Measurements from ENCODE around the gene CEMIP. TPM values are rescaled to one million over a fixed set of nuclear protein-coding genes. Genes with fewer than 3 reads are reported as not detected.

CEMIP gene
- total RNA-seq, 4 donors from 2014 or later, result 5.4 to 9.2 (median 8.7) TPM

DNA sequence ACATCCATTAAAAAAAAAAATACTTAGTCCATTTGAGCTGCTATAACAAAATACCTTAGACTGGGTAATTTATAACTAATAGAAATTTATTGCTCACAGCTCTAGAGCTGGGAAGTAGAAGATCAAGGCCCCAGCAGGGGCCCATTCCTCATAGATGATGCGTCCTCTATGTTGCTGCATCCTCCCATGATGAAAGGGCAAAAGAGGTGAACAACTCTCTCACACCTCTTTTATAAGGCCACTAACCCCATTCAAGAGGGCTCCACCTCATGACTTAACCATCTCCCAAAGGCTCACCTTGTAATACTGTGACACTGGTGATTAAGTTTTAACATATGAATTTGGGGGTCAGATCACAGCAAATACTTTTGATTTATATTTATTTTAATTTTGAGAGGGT lies 218.5 kb downstream of the CEMIP start:
- Histone ChIP-seq H3K36me3 (peaks cover 2% of the 10 kb centered on the region), H3K27ac (no peak overlapping the region), H3K9me3 (no peaks in the 10 kb centered on the region), H3K4me1 (peaks cover 22% of the 10 kb centered on the region), H3K27me3 (no peaks in the 10 kb centered on the region), H3K4me3 (no peak overlapping the region)
- no peak for DNase-seq (ENCODE audit: low spot score in 2 of 2)
- WGBS, result 90% methylated on average over 1 of the region's 1 CpG
- no peak for TF ChIP-seq EP300 (IDR thresholded peaks at IDR 0.05)
- TF ChIP-seq, protein P1, sequence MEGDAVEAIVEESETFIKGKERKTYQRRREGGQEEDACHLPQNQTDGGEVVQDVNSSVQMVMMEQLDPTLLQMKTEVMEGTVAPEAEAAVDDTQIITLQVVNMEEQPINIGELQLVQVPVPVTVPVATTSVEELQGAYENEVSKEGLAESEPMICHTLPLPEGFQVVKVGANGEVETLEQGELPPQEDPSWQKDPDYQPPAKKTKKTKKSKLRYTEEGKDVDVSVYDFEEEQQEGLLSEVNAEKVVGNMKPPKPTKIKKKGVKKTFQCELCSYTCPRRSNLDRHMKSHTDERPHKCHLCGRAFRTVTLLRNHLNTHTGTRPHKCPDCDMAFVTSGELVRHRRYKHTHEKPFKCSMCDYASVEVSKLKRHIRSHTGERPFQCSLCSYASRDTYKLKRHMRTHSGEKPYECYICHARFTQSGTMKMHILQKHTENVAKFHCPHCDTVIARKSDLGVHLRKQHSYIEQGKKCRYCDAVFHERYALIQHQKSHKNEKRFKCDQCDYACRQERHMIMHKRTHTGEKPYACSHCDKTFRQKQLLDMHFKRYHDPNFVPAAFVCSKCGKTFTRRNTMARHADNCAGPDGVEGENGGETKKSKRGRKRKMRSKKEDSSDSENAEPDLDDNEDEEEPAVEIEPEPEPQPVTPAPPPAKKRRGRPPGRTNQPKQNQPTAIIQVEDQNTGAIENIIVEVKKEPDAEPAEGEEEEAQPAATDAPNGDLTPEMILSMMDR (IDR thresholded peaks at IDR 0.05), result no peak
- no peak for TF ChIP-seq POLR2A (IDR thresholded peaks at IDR 0.05)

DNA sequence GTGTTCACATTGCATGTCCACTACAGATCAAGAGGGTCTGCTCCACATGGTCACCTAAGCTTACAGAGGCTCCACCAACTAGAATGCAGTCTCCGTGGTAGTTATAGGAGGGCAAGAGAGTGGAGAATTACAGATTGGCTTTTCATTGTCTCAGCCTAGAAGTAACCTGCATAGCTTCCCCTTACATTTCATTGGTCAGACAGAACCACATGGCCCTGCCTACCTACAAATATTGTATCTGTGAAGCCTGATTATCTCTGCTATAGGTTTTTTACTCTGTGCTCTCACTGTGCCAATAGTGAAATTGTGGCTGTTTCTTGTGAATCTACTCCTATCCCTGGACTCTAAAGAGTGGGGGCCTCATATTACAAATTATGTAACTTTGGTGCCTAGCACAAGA lies 219.1 kb downstream of the CEMIP start:
- Histone ChIP-seq H3K4me3 (no peak overlapping the region), H3K9me3 (no peaks in the 10 kb centered on the region), H3K4me1 (peaks cover 27% of the 10 kb centered on the region), H3K27me3 (no peaks in the 10 kb centered on the region), H3K27ac (no peak overlapping the region), H3K36me3 (peaks cover 8% of the 10 kb centered on the region)
- 88% methylated on average over 1 of the region's 1 CpG for WGBS
- TF ChIP-seq POLR2A (IDR thresholded peaks at IDR 0.05) (no peak), POLR2AphosphoS5 (IDR thresholded peaks at IDR 0.05) (no peak), EP300 (IDR thresholded peaks at IDR 0.05) (no peak)
- TF ChIP-seq, protein P1 (IDR thresholded peaks at IDR 0.05), result no peak
- no peak for DNase-seq (ENCODE audit: low spot score in 2 of 2)

DNA sequence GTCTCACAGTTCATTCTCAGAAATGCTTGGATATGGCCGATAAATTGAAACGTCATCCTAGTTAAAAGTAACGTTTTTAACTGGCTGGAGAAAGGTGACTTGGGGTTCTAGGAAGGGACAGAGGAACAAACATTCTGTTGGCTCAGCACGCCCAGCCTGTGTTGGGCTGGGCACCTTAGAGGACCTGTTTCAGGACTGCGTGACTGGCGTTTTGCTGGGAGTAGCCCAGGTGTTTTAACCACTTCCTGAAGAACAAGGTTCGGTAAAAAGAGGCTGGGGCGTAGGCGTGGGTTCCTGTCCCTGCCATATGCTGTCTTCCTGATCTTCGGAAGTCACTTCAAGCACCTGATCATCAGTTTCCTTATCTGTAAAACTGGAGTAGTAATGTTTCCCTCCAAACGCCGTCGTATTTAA lies 220.5 kb downstream of the CEMIP start:
- Histone ChIP-seq H3K9me3 (no peaks in the 10 kb centered on the region), H3K27ac (peak overlapping the region; percentile 97), H3K27me3 (no peaks in the 10 kb centered on the region), H3K36me3 (peaks cover 10% of the 10 kb centered on the region), H3K4me3 (peak overlapping the region; percentile 70), H3K4me1 (peaks cover 36% of the 10 kb centered on the region)
- no peak for DNase-seq (ENCODE audit: low spot score in 2 of 2)
- TF ChIP-seq EP300 (IDR thresholded peaks at IDR 0.05), result no peak
- no peak for TF ChIP-seq POLR2AphosphoS5 (IDR thresholded peaks at IDR 0.05)
- TF ChIP-seq, protein P1 (IDR thresholded peaks at IDR 0.05), result no peak
- no peak for TF ChIP-seq POLR2A (IDR thresholded peaks at IDR 0.05)
- WGBS, result 51% methylated on average over 13 of the region's 13 CpGs

DNA sequence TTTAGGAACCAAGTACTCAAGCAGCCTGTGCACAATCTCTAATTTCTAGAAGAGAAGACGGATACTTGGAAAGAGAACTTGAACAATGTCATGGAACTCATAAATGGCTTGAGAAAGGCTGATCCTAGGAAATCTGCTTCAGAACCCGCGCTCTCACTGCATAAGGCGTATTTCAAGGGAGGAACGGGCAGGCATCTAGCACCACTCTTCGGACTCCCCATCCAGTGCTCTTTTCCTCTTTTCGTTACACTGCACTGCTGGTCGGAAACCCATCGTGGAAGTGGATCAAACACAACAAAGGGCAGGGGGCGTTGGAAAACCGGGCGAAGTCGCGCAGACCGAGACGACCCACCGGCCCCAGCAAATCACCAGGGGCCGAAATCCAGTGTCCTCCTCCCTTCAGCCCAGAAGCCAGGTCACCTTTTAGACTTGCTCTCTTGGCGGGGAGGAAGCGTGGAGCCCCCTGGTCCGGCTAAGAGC lies 221.0 kb downstream of the CEMIP start:
- Histone ChIP-seq H3K27me3 (no peaks in the 10 kb centered on the region), H3K4me1 (peaks cover 41% of the 10 kb centered on the region), H3K36me3 (peaks cover 10% of the 10 kb centered on the region), H3K27ac (peak overlapping the region; percentile 97), H3K4me3 (peak overlapping the region; percentile 70), H3K9me3 (no peaks in the 10 kb centered on the region)
- DNase-seq (ENCODE audit: low spot score in 2 of 2), result no peak
- 10% methylated on average over 14 of the region's 21 CpGs for WGBS
- TF ChIP-seq POLR2AphosphoS5 (IDR thresholded peaks at IDR 0.05), result no peak
- TF ChIP-seq POLR2A (IDR thresholded peaks at IDR 0.05), result no peak
- TF ChIP-seq, protein P1 (IDR thresholded peaks at IDR 0.05), result no peak
- TF ChIP-seq EP300 (IDR thresholded peaks at IDR 0.05), result no peak

DNA sequence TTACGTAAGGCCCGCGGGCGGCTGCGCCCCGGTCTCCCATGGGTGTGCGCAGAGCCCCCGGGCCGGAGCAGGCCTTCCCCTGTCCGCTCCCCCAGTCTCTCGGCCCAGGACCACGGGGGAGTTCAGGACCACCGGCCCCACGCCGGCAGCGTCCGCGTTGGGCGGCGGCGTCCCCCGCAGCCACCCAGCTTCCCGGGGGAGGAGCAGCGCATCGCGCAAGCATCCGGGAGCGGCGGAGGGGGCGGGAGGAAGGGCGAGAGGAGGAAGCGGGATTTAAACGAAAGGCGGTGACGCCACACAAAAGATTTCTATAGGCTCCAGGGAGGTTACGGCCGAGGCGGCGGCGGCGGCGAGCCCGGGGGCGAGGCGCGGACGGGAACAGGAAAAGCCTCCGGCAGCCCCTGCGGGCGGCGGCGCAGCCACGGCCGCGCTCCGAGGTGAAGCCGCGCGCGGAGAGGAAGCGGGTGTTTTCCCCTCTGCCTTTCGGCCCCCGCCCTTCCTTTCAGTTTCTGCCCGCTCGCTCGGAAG lies 221.5 kb downstream of the CEMIP start, which contains the start of gene TLNRD1:
Gene TLNRD1 (plus strand): TSS at position 300 of the 528 bp plus-strand sequence. CDS start 1,349 bp downstream, outside the sequence.
- peak; percentile 93 to 94 for DNase-seq (ENCODE audit: low spot score in 2 of 2)
- TF ChIP-seq, protein P1 (IDR thresholded peaks at IDR 0.05), result no peak
- TF ChIP-seq POLR2A (IDR thresholded peaks at IDR 0.05) (peak; percentile 71 to 76), POLR2AphosphoS5 (IDR thresholded peaks at IDR 0.05) (peak in 2 of 3 donors; percentile 43 to 84)
- H3K27ac ChIP-seq, result peak within 1 kb of the TSS; percentile 97
- no peaks in the 10 kb centered on the region for H3K27me3 ChIP-seq
- peak within 1 kb of the TSS; percentile 70 for H3K4me3 ChIP-seq
- H3K4me1 ChIP-seq, result peaks cover 46% of the 10 kb centered on the region
- no peaks in the 10 kb centered on the region for H3K9me3 ChIP-seq
- no CpG with 5 or more reads among the region's 66 CpGs for WGBS
- peaks cover 10% of the 10 kb centered on the region for H3K36me3 ChIP-seq

Other genes with a start within 250 kb of the CEMIP start
- 10 to 100 TPM; 15.6 to 25.3 (median 21.1) TPM for gene ABHD17C, start 84.1 kb upstream of the CEMIP start, total RNA-seq
- gene MESD, start 210.4 kb downstream of the CEMIP start, total RNA-seq, result 10 to 100 TPM; 14.1 to 38.2 (median 24.7) TPM
- 10 to 100 TPM in 3 of 4 donors, 1 to 10 TPM in 1; 9.4 to 16.6 (median 11.5) TPM for gene TLNRD1, start 221.6 kb downstream of the CEMIP start, total RNA-seq